Measurements from ENCODE around the gene WDR1. TPM values are rescaled to one million over a fixed set of nuclear protein-coding genes. Genes with fewer than 3 reads are reported as not detected.
A peak's percentile ranks its signal among the peaks of the same experiment; 100 is the strongest.
"Not testable (repeated sequence)": the region's sequence is repeated elsewhere in the genome, so short reads cannot be mapped to it uniquely, and the experiment has no call there.

The WDR1 gene
- total RNA-seq, 4 donors from 2014 or later, result 353 to 530 (median 419) TPM

- no peak for ATAC-seq
- Histone ChIP-seq H3K27ac (no peak overlapping the region), H3K4me3 (no peak overlapping the region), H3K27me3 (no peaks in the 10 kb centered on the region), H3K9me3 (no peaks in the 10 kb centered on the region), H3K4me1 (peaks cover 0 to 26% (median 0%) of the 10 kb centered on the region in 3 donors), H3K36me3 (no peaks in the 10 kb centered on the region)
- WGBS, 2 donors (ENCODE audit: low coverage in 1 of 2), result 43 to 76% methylated on average over 2 of the region's 2 CpGs
- TF ChIP-seq, protein P1, sequence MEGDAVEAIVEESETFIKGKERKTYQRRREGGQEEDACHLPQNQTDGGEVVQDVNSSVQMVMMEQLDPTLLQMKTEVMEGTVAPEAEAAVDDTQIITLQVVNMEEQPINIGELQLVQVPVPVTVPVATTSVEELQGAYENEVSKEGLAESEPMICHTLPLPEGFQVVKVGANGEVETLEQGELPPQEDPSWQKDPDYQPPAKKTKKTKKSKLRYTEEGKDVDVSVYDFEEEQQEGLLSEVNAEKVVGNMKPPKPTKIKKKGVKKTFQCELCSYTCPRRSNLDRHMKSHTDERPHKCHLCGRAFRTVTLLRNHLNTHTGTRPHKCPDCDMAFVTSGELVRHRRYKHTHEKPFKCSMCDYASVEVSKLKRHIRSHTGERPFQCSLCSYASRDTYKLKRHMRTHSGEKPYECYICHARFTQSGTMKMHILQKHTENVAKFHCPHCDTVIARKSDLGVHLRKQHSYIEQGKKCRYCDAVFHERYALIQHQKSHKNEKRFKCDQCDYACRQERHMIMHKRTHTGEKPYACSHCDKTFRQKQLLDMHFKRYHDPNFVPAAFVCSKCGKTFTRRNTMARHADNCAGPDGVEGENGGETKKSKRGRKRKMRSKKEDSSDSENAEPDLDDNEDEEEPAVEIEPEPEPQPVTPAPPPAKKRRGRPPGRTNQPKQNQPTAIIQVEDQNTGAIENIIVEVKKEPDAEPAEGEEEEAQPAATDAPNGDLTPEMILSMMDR (IDR thresholded peaks at IDR 0.05), result no peak
- TF ChIP-seq EP300 (IDR thresholded peaks at IDR 0.05) (no peak), POLR2AphosphoS5 (IDR thresholded peaks at IDR 0.05) (no peak), POLR2A (IDR thresholded peaks at IDR 0.05) (no peak)
Observed at GRCh38 chr4:10128761-10129160, 12.2 kb upstream of the WDR1 start.

DNA sequence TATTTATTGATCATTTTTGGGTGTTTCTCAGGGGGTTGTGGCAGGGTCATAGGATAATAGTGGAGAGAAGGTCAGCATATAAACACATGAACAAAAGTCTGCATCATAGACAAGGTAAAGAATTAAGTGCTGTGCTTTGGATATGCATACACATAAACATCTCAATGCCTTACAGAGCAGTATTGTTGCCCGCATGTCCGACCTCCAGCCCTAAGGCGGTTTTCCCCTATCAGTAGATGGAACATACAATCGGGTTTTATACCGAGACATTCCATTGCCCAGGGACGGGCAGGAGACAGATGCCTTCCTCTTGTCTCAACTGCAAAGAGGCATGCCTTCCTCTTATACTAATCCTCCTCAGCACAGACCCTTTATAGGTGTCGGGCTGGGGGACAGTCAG is 10.9 kb upstream of the WDR1 start:
- H3K27ac ChIP-seq, H3K27me3 ChIP-seq, H3K36me3 ChIP-seq, ATAC-seq, H3K4me3 ChIP-seq, H3K9me3 ChIP-seq: not testable (repeated sequence)
- 87 to 92% methylated on average over 4 to 6 of the region's 7 CpGs for WGBS, 2 donors (ENCODE audit: low coverage in 1 of 2)
- H3K4me1 ChIP-seq, result peaks cover 0 to 36% (median 0%) of the 10 kb centered on the region in 3 donors

DNA sequence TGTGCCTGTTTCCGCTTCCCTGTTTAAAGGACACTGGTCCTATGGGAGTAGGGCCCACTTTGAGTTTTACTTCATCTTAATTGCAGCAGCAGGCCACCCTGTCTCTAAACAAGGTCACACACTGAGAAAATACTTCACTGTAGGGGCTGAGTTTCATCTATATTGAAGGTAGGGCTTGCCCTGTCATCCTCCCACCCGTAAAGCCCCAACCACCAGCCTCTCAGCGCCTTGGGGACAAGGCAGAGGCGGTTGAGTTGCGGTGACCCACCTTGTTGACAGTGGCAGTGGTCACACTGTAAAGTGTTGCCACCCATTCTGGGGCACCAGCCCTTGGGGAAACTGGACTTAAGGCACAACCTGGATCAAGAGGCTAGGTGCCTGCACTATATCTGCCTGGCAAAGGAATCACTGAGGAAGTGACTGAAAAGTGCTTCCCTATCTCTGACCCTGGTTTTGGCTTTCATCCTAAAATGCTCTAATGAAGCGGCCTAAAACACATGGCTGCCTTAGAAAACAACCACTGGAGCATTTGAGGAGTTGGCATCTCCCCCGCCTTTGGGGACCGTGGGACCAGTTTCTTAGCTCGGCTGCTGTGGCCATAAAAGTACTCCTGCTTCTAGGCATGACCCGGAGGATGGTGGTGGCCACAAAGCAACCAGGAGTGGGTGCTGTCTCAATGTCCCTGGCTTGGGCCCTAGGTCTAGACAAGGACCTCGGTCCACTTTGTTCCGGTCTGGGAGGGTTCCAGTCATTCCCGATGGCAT is 7.8 kb upstream of the WDR1 start:
- Histone ChIP-seq H3K27me3 (no peaks in the 10 kb centered on the region), H3K4me3 (no peak overlapping the region), H3K4me1 (peaks cover 0 to 40% (median 0%) of the 10 kb centered on the region in 3 donors), H3K27ac (peak overlapping the region in 1 of 4 donors; percentile 57), H3K9me3 (no peaks in the 10 kb centered on the region), H3K36me3 (no peaks in the 10 kb centered on the region)
- 73 to 83% methylated on average over 5 of the region's 13 CpGs for WGBS, 2 donors (ENCODE audit: low coverage in 1 of 2)
- ATAC-seq, result no peak
- TF ChIP-seq POLR2A (IDR thresholded peaks at IDR 0.05) (no peak), POLR2AphosphoS5 (IDR thresholded peaks at IDR 0.05) (no peak), EP300 (IDR thresholded peaks at IDR 0.05) (no peak)
- TF ChIP-seq, protein P1 (IDR thresholded peaks at IDR 0.05), result no peak

DNA sequence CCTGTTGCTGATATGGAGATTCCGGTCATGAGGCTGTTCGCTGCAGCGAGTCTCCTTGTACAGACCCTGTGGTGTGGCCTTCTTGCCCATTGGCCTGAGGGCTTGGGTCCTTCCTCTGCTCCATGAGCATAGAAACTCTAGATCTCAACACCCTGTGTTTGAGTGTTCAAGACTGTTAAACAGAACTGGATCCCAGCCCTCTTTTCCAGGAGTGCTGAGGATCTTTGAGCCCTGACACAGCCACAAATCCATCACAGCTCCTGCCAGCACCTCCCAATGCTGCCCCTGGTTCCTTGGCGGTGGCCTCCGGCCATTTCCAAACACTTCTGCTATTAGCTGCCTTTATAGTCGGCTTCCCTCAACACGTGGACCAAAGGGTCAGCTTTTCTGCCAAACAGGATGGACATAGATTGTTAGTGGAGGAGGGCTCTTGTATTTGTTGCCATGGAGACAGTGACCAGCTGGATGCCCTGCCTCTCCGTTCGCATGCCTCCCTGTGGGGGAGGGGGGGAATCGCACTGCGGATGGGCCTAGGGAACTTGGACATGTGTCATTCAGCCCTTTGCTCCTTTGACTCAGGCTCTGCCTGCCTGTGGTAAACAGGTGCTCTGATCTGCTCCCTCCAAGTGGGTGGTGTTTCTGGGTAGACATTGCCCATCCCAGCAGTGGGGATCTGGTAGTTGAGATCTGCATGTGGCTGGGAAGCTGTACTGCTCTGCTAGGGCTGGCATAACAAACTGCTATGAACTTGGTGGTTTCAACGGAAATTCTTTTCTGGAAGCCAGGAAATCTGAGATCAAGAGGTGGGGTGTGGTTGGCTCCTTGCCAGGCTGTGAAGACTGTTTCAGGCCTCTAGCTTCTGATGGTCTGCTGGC is 6.9 kb upstream of the WDR1 start:
- peak; percentile 42 for ATAC-seq
- 33% methylated on average over 1 of the region's 12 CpGs; no CpG with 5 or more reads in 1 of the 2 donors for WGBS, 2 donors (ENCODE audit: low coverage in 1 of 2)
- TF ChIP-seq EP300 (IDR thresholded peaks at IDR 0.05) (no peak), POLR2A (IDR thresholded peaks at IDR 0.05) (no peak), POLR2AphosphoS5 (IDR thresholded peaks at IDR 0.05) (no peak)
- TF ChIP-seq, protein P1 (IDR thresholded peaks at IDR 0.05), result no peak

DNA sequence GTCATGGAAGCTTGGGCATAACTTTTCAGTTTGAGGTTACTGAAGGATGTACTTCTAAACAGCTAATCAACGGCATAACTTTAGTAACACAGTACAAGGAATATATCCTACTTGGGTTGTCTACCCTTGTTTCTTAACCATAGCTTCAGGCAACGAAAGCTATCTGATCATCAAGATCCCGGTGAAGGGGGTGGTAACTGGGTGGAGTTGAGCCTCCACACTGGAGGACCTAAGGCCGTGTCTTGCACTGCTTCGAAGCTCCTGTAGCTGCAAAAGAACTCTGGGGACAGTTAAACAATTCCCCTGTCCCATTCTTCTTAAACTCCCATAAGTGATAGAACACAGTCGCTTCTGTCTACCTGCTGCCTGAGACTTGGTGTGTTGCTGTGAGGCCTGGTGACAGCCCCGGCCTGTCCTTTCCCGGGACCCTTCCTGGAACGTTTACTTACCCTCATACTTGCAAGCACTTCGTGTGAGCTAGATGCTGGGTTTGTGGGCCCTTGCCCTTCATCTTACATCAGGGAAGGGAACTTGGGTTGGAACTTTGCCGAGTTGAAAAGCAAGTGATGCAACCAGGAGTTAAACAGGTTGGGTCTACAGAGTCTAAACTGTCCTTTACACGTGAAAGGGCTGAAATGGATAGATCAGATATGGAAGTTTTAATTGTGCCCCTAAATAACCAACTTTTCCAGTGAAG is 5.8 kb upstream of the WDR1 start:
- TF ChIP-seq POLR2AphosphoS5 (IDR thresholded peaks at IDR 0.05) (no peak), POLR2A (IDR thresholded peaks at IDR 0.05) (no peak), EP300 (IDR thresholded peaks at IDR 0.05) (no peak)
- TF ChIP-seq, protein P1 (IDR thresholded peaks at IDR 0.05), result no peak

More for the DNA sequence above, 6.9 kb upstream of the WDR1 start:
- Histone ChIP-seq H3K9me3 (no peaks in the 10 kb centered on the region), H3K27ac (peak overlapping the region in 3 of 4 donors; percentile 5 to 57 (median 34)), H3K27me3 (no peaks in the 10 kb centered on the region), H3K4me3 (no peak overlapping the region), H3K36me3 (no peaks in the 10 kb centered on the region), H3K4me1 (peaks cover 0 to 47% (median 0%) of the 10 kb centered on the region in 3 donors)

More for the DNA sequence above, 5.8 kb upstream of the WDR1 start:
- no peak for ATAC-seq
- H3K36me3 ChIP-seq, result no peaks in the 10 kb centered on the region
- no peaks in the 10 kb centered on the region for H3K27me3 ChIP-seq
- peaks cover 0 to 58% (median 0%) of the 10 kb centered on the region in 3 donors for H3K4me1 ChIP-seq
- H3K4me3 ChIP-seq, result no peak overlapping the region
- H3K27ac ChIP-seq, result no peak overlapping the region
- no peaks in the 10 kb centered on the region for H3K9me3 ChIP-seq
- WGBS, 2 donors (ENCODE audit: low coverage in 1 of 2), result 85 to 97% methylated on average over 6 to 7 of the region's 12 CpGs

Measured in gastroesophageal sphincter (tissue), 4 donors.